ENCODE data around the gene TENT4A. TPM values are rescaled to one million over a fixed set of nuclear protein-coding genes. Genes with fewer than 3 reads are reported as not detected.

TENT4A gene
- total RNA-seq, 3 donors from 2014 or later (not counting 1 experiment from before 2014, with no cell fraction given): 36.0 to 65.6 (median 44.9) TPM

- Histone ChIP-seq H3K27me3 (ENCODE audit: control insufficient read depth, insufficient read depth, low read length) (no peaks in the 10 kb centered on the region), H3K27ac (ENCODE audit: low read length) (no peak overlapping the region), H3K4me3 (ENCODE audit: low read length) (no peak overlapping the region), H3K4me1 (ENCODE audit: control insufficient read depth, insufficient read depth, low read length) (peaks cover 11% of the 10 kb centered on the region), H3K36me3 (ENCODE audit: control insufficient read depth, insufficient read depth, low read length) (no peaks in the 10 kb centered on the region), H3K9me3 (ENCODE audit: control insufficient read depth, insufficient read depth, low read length) (no peaks in the 10 kb centered on the region)
- Mint-ChIP-seq H3K4me3 (no peak overlapping the region), H3K27ac (no peak overlapping the region), H3K36me3 (no peaks in the 10 kb centered on the region), H3K27me3 (ENCODE audit: low read depth in 2 of 2) (no peaks in the 10 kb centered on the region), H3K9me3 (no peaks in the 10 kb centered on the region), H3K4me1 (peaks cover 7 to 17% of the 10 kb centered on the region in 2 donors)
- intact Hi-C loops (cut with micrococcal nuclease): no loop called here
- no peak for DNase-seq
- no peak for TF ChIP-seq CTCF (IDR thresholded peaks at IDR 0.05)
- ATAC-seq: no peak
Measured at GRCh38 chr5:6761333-6761732, 48.1 kb downstream of the TENT4A start.

GRCh38 chr5:6762116-6762515, 48.9 kb downstream of the TENT4A start:
- TF ChIP-seq CTCF (IDR thresholded peaks at IDR 0.05): no peak
- Mint-ChIP-seq H3K27ac (no peak overlapping the region), H3K4me1 (peaks cover 7 to 13% of the 10 kb centered on the region in 2 donors), H3K9me3 (no peaks in the 10 kb centered on the region), H3K36me3 (no peaks in the 10 kb centered on the region), H3K27me3 (ENCODE audit: low read depth in 2 of 2) (no peaks in the 10 kb centered on the region), H3K4me3 (no peak overlapping the region)
- no peak overlapping the region for H3K27ac ChIP-seq (ENCODE audit: low read length)
- ATAC-seq: no peak
- H3K9me3 ChIP-seq (ENCODE audit: control insufficient read depth, insufficient read depth, low read length): no peaks in the 10 kb centered on the region
- H3K4me3 ChIP-seq (ENCODE audit: low read length): no peak overlapping the region
- no peak for DNase-seq
- intact Hi-C loops (cut with micrococcal nuclease): no loop called here
- no peaks in the 10 kb centered on the region for H3K27me3 ChIP-seq (ENCODE audit: control insufficient read depth, insufficient read depth, low read length)
- WGBS (ENCODE audit: insufficient coverage): 94% methylated on average over 8 of the region's 8 CpGs
- H3K36me3 ChIP-seq (ENCODE audit: control insufficient read depth, insufficient read depth, low read length): no peaks in the 10 kb centered on the region
- H3K4me1 ChIP-seq (ENCODE audit: control insufficient read depth, insufficient read depth, low read length): peaks cover 18% of the 10 kb centered on the region

- intact Hi-C loops (cut with micrococcal nuclease): no loop called here
Measured at GRCh38 chr5:6762697-6763096, 49.5 kb downstream of the TENT4A start.

More at GRCh38 chr5:6762697-6763096, 49.5 kb downstream of the TENT4A start:
- ATAC-seq: no peak
- no peak for TF ChIP-seq CTCF (IDR thresholded peaks at IDR 0.05)
- Mint-ChIP-seq H3K4me1 (peaks cover 7 to 8% of the 10 kb centered on the region in 2 donors), H3K27ac (no peak overlapping the region), H3K9me3 (no peaks in the 10 kb centered on the region), H3K27me3 (ENCODE audit: low read depth in 2 of 2) (no peaks in the 10 kb centered on the region), H3K4me3 (no peak overlapping the region), H3K36me3 (no peaks in the 10 kb centered on the region)
- peaks cover 18% of the 10 kb centered on the region for H3K4me1 ChIP-seq (ENCODE audit: control insufficient read depth, insufficient read depth, low read length)
- DNase-seq: no peak
- no peak overlapping the region for H3K4me3 ChIP-seq (ENCODE audit: low read length)
- no peaks in the 10 kb centered on the region for H3K27me3 ChIP-seq (ENCODE audit: control insufficient read depth, insufficient read depth, low read length)
- over 99% methylated on average over 8 of the region's 8 CpGs for WGBS (ENCODE audit: insufficient coverage)
- H3K27ac ChIP-seq (ENCODE audit: low read length): no peak overlapping the region
- H3K36me3 ChIP-seq (ENCODE audit: control insufficient read depth, insufficient read depth, low read length): no peaks in the 10 kb centered on the region
- no peaks in the 10 kb centered on the region for H3K9me3 ChIP-seq (ENCODE audit: control insufficient read depth, insufficient read depth, low read length)
